ENCODE results near the gene WNT3. TPM values are rescaled to one million over a fixed set of nuclear protein-coding genes. Genes with fewer than 3 reads are reported as not detected.

Gene WNT3
- total RNA-seq, 3 donors from 2014 or later (not counting 1 experiment from before 2014, with no cell fraction given): 0.07 to 1.4 (median 0.30) TPM

- H3K36me3 ChIP-seq (ENCODE audit: control insufficient read depth, insufficient read depth, low read length): no peaks in the 10 kb centered on the region
- Mint-ChIP-seq H3K27ac (no peak overlapping the region), H3K36me3 (no peaks in the 10 kb centered on the region), H3K9me3 (no peaks in the 10 kb centered on the region), H3K27me3 (ENCODE audit: low read depth in 2 of 2) (no peaks in the 10 kb centered on the region), H3K4me3 (no peak overlapping the region), H3K4me1 (peaks cover 0 to 6% of the 10 kb centered on the region in 2 donors)
- no peak overlapping the region for H3K27ac ChIP-seq (ENCODE audit: low read length)
- H3K4me1 ChIP-seq (ENCODE audit: control insufficient read depth, insufficient read depth, low read length): no peaks in the 10 kb centered on the region
- DNase-seq: no peak
- TF ChIP-seq, protein P1, sequence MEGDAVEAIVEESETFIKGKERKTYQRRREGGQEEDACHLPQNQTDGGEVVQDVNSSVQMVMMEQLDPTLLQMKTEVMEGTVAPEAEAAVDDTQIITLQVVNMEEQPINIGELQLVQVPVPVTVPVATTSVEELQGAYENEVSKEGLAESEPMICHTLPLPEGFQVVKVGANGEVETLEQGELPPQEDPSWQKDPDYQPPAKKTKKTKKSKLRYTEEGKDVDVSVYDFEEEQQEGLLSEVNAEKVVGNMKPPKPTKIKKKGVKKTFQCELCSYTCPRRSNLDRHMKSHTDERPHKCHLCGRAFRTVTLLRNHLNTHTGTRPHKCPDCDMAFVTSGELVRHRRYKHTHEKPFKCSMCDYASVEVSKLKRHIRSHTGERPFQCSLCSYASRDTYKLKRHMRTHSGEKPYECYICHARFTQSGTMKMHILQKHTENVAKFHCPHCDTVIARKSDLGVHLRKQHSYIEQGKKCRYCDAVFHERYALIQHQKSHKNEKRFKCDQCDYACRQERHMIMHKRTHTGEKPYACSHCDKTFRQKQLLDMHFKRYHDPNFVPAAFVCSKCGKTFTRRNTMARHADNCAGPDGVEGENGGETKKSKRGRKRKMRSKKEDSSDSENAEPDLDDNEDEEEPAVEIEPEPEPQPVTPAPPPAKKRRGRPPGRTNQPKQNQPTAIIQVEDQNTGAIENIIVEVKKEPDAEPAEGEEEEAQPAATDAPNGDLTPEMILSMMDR (IDR thresholded peaks at IDR 0.05): no peak
- H3K4me3 ChIP-seq (ENCODE audit: low read length): no peak overlapping the region
- intact Hi-C loops (cut with micrococcal nuclease): no loop called here
- no peaks in the 10 kb centered on the region for H3K27me3 ChIP-seq (ENCODE audit: control insufficient read depth, insufficient read depth, low read length)
- no peak for ATAC-seq
- no peaks in the 10 kb centered on the region for H3K9me3 ChIP-seq (ENCODE audit: control insufficient read depth, insufficient read depth, low read length)
Measured at GRCh38 chr17:46739982-46740381, 78.5 kb downstream of the WNT3 start.

DNA sequence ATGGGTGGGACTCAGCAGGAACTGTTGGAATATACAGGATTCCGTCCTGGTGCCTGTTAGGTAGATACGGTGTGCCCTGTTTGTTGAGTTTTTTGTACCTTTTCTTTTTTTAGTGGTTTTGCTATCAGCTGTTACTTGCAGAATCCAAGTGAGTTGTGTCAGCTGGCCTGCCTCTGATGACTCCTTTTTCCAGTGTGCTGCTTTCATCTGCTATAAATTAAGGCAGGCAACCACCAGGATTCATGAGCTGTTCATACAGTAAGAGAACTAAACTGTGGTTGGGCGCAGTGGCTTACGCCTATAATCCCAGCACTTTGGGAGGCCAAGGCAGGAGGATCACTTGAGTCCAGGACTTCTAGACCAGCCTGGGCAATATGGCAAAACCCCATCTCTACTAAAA is 79.9 kb downstream of the WNT3 start:
- Histone ChIP-seq H3K27me3 (ENCODE audit: control insufficient read depth, insufficient read depth, low read length) (no peaks in the 10 kb centered on the region), H3K27ac (ENCODE audit: low read length) (no peak overlapping the region), H3K4me3 (ENCODE audit: low read length) (no peak overlapping the region), H3K36me3 (ENCODE audit: control insufficient read depth, insufficient read depth, low read length) (peaks cover 3% of the 10 kb centered on the region), H3K4me1 (ENCODE audit: control insufficient read depth, insufficient read depth, low read length) (no peaks in the 10 kb centered on the region), H3K9me3 (ENCODE audit: control insufficient read depth, insufficient read depth, low read length) (no peaks in the 10 kb centered on the region)
- WGBS (ENCODE audit: insufficient coverage): 99% methylated on average over 4 of the region's 4 CpGs
- H3K4me3 Mint-ChIP-seq: no peak overlapping the region
- no peaks in the 10 kb centered on the region for H3K9me3 Mint-ChIP-seq
- H3K4me1 Mint-ChIP-seq: no peaks in the 10 kb centered on the region
- no peaks in the 10 kb centered on the region for H3K27me3 Mint-ChIP-seq (ENCODE audit: low read depth in 2 of 2)
- intact Hi-C loops (cut with micrococcal nuclease): no loop called here
- DNase-seq: no peak
- no peak for ATAC-seq
- no peaks in the 10 kb centered on the region for H3K36me3 Mint-ChIP-seq
- TF ChIP-seq, protein P1 (IDR thresholded peaks at IDR 0.05): no peak
- H3K27ac Mint-ChIP-seq: no peak overlapping the region

DNA sequence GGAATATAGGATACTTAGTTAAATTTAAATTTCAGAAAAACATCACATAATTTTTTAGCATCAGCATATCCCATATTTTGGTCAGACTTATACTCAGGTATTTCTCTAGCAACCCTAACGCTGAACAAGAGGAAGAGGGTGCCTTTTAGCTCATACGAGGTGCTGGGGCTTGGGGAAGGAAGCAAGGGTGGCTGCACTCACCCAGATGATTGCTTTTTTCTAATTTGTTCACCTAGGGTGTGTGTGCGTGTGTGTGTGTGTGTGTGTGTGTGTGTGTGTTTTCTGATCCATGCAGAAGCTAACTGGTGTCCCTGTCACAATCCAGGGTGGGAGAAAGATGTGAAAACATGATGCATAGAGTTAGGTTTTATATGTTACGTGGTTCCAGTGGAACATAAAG is 81.2 kb downstream of the WNT3 start:
- WGBS (ENCODE audit: insufficient coverage): 62% methylated on average over 4 of the region's 4 CpGs
- Histone ChIP-seq H3K36me3 (ENCODE audit: control insufficient read depth, insufficient read depth, low read length) (peaks cover 8% of the 10 kb centered on the region), H3K4me3 (ENCODE audit: low read length) (no peak overlapping the region), H3K9me3 (ENCODE audit: control insufficient read depth, insufficient read depth, low read length) (no peaks in the 10 kb centered on the region), H3K27ac (ENCODE audit: low read length) (no peak overlapping the region), H3K4me1 (ENCODE audit: control insufficient read depth, insufficient read depth, low read length) (no peaks in the 10 kb centered on the region), H3K27me3 (ENCODE audit: control insufficient read depth, insufficient read depth, low read length) (no peaks in the 10 kb centered on the region)
- no peak overlapping the region for H3K4me3 Mint-ChIP-seq
- TF ChIP-seq, protein P1 (IDR thresholded peaks at IDR 0.05): no peak
- intact Hi-C loops (cut with micrococcal nuclease): no loop called here
- H3K4me1 Mint-ChIP-seq: no peaks in the 10 kb centered on the region
- H3K27ac Mint-ChIP-seq: no peak overlapping the region
- no peaks in the 10 kb centered on the region for H3K36me3 Mint-ChIP-seq
- ATAC-seq: no peak
- no peaks in the 10 kb centered on the region for H3K9me3 Mint-ChIP-seq
- no peaks in the 10 kb centered on the region for H3K27me3 Mint-ChIP-seq (ENCODE audit: low read depth in 2 of 2)
- DNase-seq: no peak

GRCh38 chr17:46736100-46736499 is 82.4 kb downstream of the WNT3 start:
- ATAC-seq (no peak), DNase-seq (no peak)
- intact Hi-C loops (cut with micrococcal nuclease): no loop called here
- no peaks in the 10 kb centered on the region for H3K27me3 ChIP-seq (ENCODE audit: control insufficient read depth, insufficient read depth, low read length)
- peaks cover 11% of the 10 kb centered on the region for H3K36me3 ChIP-seq (ENCODE audit: control insufficient read depth, insufficient read depth, low read length)
- Mint-ChIP-seq H3K4me1 (no peaks in the 10 kb centered on the region), H3K27me3 (ENCODE audit: low read depth in 2 of 2) (no peaks in the 10 kb centered on the region), H3K36me3 (no peaks in the 10 kb centered on the region), H3K9me3 (no peaks in the 10 kb centered on the region), H3K27ac (no peak overlapping the region), H3K4me3 (no peak overlapping the region)
- H3K4me1 ChIP-seq (ENCODE audit: control insufficient read depth, insufficient read depth, low read length): no peaks in the 10 kb centered on the region
- TF ChIP-seq, protein P1 (IDR thresholded peaks at IDR 0.05): no peak
- H3K27ac ChIP-seq (ENCODE audit: low read length): no peak overlapping the region
- H3K4me3 ChIP-seq (ENCODE audit: low read length): no peak overlapping the region
- H3K9me3 ChIP-seq (ENCODE audit: control insufficient read depth, insufficient read depth, low read length): no peaks in the 10 kb centered on the region

Data from natural killer cell (primary cell).